HL-60/S4 treated with phorbol 12-myristate 13-acetate at 8.2 ng/mL for 4 days and 3 days (cell line): Measurements from ENCODE around the gene STK32C.

Source experiments
- in situ Hi-C: fragments of 300-500 bp; cut with MboI; formaldehyde crosslinking; loops from 2 replicates; pipeline ENCODE4 v1.15.0; 2022; ENCODE audit warnings: low sequenced_read_pairs

The STK32C gene

DNA sequence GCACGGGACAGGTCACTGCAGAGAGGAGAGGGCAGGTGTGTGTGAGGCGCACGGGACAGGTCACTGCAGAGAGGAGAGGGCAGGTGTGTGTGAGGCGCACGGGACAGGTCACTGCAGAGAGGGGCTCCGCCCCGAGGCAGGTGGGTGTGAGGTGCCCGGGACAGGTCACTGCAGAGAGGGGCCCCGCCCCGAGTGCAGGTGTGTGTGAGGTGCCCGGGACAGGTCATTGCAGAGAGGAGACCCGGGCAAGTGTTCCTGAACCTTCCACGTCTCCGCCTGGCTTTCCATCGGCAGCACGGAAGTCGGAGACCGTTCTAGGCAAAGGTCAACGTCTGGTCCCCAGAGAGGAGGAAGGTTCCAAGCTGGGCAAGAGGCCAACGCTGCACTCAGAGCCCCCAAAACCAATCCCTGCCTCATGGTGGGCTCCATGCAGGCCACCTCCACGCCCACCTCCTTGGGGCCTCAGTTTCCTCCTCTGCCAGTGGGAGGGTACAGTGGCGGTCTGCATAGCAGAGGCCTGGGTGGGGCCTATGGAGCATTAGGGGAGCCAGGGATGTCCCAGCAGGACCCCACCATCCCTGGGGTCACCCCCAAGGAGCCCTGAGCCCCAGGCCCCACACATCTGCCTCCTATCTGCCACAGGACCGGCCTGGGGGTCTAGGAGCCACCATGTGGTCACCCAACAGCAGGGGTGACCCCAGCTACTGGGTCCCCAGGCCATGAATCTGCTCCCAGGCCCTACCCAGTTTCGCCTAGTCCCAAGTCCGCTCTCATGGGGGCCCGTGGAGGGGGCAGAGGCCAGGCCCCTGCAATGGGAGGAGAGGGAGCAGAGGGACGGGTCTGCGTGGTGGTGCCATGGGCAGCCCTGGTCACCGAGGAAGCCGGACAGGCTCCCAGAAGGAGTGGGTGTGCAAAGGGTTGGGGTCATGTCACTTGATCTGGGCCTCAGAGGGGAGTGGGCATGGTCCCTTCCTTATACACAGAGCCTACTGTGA is 57.0 kb downstream of the STK32C start:
- in situ Hi-C loops, result no loop called here

DNA sequence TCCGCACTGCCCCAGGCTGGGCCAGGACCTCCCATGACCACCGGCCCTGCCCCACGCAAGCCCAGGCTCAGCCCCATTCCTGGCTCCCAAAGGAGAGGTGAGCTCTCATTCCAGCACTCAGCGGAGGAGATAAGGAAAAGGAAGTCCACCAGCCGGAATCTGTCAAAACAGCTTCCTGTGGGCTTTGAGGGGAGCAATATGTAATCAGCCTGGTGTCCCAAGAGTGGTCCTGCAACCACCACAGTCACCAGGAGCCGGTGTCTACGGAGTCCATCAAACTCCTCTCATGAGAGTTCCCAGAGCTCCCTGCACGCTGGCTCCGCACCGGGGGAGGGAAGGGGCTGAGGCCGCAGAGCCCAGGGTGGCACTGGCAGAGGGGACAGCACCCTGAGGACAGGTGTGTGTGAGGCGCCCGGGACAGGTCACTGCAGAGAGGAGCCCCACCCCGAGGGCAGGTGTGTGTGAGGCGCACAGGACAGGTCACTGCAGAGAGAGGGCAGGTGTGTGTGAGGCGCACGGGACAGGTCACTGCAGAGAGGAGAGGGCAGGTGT is 57.9 kb downstream of the STK32C start:
- in situ Hi-C loops, result no loop called here

DNA sequence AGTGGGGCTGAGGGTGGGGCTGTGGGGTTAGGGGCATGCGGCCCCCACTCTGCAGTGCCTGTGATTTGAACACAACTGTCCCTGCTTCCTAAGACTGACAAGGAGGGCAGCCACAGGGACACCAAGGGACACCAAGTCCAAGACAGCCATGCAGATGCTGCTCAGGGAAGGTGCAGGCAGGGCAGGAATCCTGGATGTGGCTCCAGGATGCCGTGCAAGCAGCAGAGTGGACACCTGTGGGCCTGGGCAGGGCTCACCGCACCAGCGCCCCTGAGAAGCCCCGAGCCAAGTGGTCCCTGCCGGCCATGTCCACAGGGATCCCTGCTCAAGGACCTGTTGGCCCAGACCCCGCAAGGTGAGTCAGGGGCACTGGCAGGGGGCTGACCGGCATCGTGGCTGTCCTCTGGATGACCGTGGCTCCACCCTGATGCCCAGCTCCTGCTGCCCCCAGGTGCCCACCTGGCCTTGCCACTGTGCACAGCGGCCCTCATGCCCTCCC is 58.5 kb downstream of the STK32C start:
- in situ Hi-C loops, result no loop called here

DNA sequence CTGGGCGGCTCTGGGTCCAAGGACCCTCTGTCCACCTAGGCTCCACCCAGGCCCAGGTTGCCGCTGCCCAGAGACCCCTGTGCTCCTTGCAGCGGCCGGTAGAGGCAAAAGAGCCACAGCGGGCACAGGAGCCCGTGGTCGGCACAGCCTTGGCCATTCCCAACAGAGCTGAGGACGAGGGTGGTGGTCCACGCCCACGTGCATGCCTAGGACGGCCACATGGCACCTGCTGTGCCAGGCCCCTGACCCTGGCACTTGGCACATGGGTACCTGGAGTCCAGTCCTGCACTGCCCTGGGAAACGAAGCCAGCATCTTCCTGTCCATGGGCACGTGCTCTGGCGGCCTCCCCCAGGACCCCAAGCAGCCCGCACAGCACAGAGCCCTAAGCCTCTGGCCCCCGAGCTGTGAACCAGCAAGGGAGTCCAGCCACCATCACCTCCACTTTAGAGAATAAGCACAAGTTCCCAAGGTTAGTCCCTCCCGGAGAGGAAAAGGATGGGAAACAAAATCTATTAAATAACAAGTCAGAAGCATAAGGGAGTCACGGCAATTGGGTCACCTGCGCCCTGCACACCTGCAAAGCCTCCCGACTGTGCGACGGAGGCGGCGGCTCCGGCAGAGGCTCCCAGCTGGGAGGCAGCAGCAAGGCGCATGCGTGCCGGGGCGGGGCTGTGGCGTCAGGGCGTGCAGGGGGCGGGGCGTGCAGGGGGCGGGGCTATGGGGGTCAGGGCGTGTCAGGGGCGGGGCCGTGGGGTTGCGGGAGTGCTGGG is 59.1 kb downstream of the STK32C start:
- in situ Hi-C loops, result no loop called here

DNA sequence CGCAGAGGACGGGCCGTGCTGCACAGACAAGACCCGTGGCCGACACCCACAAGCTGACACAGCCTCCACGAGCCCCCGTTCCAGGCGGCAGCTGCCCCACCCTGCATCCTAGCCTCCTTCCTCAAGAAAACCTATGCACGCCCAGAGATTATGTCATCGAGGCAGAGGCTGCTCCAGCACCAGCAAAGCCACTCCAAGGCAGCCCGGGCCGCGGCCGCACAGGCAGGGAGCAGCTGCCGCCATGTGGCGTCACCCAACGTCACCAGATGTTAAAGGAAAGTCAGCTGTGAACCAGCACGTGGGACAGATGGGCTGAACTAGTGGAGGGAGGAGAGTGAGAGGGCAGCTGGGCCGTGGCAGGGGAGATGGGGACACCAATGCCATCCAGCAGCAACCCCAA is 59.8 kb downstream of the STK32C start:
- in situ Hi-C loops, result no loop called here

DNA sequence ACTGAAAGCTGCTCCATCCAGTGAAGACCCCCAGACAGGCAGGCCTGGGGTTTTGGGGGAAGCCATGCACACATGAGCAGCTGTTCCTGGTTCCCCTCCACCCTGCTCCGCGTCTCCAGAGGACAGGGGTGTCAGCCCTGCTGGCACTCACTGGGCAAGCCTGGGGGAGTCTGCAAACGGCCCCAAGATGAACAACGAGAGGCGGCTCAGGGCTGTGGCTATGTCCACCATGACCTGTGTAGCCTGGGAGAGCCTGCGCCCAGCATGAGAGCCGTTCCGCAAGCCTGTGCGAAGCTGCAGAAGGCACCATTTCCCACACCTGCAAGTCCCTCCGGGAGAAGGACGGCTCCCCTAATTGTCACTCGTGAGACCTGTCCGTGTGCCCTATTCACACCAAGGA is 61.5 kb downstream of the STK32C start:
- in situ Hi-C loops, result no loop called here

DNA sequence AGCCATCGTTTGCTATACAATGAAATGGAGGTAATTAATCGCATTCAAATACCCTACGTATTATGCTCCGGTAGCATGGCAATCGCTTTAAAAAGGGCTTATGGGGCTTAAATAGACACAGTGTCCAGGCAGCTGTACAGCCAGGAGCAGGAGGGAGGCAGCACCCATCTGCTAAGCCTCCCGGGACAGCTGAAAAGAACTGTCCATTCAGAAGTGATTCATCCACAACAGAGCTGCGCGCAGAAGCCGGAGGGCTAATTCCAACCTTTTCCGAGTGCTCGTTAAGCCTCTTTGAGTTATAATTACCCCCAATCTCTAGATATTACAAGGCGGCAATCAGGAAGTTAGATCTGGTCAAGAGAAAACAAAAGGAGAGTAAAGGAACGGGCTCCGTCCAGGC is 62.7 kb downstream of the STK32C start:
- in situ Hi-C loops, result no loop called here

DNA sequence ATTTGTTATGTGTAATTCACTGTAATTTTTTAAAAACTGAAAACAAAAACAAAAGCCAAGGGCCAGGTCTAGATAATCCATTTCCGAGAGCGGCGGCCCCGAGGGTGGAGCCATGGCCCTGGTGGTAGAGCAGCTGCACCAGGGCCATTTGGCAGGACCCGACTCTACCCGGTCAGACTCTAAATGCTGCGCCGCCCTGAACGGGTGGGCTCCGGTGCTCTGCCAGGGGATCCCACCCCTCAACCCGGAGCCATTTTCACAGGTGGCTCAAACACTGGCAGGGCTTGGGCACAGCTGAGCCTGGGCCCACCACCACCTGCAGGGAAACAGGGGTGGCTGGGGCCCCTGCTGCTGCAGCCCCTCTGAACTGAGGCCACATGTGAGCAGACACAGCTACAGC is 64.1 kb downstream of the STK32C start:
- in situ Hi-C loops, result no loop called here

DNA sequence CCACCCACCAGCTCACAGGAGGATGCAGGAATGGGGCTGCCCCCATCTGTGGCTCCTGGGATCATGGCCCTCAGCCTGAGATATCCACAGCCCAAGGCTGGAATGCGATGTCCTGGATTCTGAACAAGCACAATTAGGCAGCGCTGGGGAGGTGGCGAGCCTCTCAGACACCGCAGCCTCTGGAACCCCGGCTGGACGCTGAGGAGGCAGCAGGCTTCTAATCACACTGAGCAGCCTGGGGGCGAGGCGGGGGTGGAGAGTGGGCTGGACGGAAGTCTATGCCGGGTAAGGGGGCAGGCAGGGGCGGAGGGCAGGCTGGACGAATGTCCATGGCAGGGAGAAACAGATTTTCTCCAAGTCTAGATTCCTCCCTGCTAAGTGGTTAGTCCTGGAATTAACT is 64.6 kb downstream of the STK32C start:
- in situ Hi-C loops, result no loop called here

DNA sequence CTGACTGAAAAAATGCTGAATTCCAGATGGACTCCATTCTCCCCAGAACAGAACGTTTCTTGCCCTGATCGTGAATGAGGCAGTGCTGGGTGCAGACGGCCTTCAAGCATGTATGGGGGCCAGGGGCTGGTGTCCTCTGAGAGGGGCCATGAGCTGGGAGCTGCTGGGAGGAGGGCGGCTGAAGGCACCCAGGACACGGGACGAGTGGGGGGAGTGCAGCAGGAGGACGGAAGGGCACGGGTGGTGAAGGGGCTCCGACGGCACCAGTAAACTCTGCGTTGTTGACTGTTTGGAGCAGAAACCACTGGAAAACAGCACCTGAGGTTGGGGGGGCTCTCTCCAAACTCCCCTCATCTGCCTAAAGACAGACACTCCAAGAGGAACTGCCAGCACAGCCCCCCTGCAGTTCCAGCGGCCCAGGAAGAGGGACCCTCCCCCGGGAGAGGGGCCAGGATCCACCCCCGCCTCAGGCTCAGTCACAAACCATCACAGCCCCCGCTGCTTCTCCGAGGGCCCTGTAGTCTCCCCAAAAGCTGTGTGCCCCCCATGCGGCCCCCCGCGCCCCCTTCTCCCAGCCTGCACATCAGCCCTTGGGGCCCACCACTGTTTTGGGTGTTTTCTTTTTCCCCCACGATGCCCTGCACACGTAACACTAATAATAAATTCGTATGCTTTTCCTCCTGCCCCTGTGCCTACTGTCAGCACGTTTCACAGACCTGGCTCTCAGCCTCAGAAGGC is 65.5 kb downstream of the STK32C start:
- in situ Hi-C loops, result no loop called here

DNA sequence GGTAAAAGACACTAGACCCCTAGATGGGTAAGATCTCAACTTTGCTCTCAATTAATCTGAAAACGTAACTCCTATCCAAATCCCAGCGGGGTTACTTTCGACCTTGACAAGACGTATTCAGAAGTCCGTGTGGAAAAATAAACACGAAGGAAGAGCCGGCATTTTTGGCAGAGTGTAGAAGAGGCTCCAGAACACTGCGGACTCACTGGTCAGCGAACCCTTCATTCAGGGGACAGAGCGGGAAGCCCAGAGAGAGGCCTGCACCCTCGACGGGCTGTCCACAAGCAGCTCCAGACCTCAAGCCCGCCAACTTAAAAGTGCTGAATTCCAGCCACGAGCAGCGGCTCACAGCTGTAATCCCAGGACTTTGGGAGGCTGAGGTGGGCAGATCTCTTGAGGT is 66.3 kb downstream of the STK32C start:
- in situ Hi-C loops, result no loop called here

DNA sequence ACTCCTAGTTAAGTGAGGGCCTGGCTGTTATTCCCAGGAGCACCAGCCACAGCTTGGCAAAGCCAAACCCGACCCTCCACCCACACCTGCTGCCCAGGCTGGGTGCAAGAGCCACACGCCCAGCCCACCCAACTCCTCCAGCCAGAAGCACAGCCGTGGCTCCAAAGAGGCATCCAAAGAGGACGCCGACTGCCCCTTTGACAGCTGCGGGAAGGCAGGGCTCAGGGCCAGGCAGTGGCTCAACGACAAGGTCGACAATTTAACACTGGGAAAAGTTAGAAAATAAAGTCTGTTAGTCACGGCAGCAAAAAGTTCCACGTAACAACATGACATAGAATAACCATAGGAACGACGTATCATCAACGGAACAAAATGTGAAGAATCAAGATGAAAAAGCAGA is 66.7 kb downstream of the STK32C start:
- in situ Hi-C loops, result no loop called here

DNA sequence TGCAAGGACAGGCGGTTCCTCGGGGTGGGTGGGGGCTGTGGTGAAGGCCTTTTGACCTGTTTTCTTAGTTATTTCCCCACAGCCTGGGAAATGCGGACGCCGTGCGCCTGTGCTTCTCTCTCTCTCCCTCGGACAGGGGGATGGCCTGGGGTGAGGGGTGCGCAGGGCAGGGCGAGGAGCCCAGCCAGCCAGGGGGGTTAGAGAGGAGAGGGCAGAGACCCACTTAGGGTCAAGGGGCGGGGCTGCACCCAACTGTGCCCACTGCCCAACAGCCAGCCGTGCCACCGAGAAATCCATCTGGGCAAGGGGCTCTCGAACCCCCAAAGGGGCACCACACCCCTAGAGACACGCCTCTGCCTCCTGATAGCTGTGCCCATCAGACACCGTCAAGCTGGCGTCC is 67.2 kb downstream of the STK32C start:
- in situ Hi-C loops, result no loop called here

DNA sequence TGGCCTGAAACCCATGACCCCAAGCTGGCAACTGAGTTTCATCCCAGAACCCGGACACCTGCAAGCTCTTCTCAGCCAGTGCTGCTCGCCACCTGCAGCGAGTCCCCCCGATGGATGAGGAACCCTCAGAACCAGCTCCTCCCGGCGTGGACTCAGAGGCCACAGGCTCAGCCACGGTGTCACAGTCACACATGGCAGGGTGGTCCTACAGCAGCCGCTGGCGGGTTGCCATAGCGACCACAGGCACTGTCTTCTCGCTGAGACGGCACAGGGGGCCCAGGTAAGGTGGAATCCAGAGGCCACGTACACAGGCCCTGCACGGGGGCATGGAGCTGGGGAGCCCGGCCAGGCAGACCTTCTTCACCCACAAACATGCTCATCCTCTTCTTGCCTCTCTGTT is 67.6 kb downstream of the STK32C start:
- in situ Hi-C loops, result no loop called here

DNA sequence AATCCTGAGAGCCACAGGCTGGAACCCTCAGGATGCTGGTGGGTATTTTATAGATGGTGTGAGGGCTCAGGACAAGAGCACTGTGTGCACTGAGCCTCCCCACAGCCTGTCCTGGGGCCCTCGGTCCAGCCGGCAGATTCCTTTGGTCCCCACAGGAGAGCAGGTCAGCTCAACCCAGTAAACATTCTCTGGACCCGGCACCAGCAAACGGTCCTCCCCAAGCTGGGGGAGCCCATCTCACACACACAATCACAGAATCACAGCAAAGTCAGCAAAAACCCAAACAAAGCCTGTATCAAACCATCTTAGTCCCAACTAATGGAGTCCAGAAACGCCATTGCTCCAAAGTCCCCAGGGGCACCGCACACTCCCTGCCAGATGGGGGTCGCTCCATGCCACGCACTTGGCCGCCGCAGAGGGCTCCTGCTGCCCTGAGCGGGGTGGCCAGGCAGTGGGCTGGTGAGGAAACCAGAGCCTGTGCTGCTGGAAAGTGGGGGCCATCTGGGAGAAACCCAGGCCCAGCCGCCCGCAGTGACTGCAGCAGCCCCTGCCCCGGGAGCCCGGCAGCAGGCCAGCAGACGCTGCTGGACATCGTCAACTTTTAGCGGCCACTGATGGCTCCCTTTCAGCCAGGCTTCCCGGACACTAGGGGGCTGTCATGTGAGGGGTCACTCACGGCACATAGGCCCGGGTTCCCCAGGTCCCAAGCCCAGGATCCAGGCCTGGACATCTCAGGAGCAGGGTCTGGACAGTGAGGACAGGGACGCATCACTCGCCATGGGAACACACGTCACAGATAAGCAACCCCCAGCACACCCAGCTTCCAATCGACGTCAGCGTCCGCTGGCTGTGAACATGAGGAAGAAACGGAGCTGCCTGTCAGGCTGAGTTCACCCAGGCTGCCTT is 68.4 kb downstream of the STK32C start:
- in situ Hi-C loops, result no loop called here

DNA sequence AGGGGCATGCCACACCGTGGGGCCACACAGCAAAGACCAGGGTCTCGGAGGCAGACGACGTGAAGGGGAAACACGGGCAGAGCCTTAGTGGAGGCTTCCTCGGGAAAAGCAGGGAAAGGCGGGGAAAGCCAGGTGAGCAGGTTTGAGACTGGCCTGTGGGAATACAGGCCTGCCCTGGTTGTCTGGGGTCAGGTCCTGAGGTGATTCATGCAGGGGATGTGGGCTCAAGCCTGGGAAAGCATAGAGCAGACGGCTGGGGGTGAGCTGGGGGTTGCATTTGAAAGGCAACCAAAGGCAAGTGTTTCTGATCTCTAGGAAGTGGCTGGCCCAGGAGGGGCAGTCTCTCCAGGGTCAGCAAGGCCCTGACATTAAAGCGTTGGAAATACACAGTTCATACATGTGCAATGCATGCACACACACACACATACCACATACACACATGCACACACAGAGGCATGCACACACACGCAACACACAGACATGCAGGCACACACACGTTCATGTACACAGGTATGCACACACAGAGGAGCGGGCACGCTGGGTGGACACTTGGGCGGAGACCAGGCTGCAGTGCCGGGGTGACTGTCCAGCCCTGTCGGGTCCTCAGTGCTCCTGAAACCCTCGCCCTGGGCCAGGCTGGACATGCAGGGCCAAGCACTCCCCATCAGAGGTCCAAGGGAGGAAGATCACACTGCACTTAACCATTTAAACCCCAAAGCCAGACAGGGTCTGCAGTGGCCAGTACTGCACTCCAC is 69.2 kb downstream of the STK32C start:
- in situ Hi-C loops, result no loop called here

DNA sequence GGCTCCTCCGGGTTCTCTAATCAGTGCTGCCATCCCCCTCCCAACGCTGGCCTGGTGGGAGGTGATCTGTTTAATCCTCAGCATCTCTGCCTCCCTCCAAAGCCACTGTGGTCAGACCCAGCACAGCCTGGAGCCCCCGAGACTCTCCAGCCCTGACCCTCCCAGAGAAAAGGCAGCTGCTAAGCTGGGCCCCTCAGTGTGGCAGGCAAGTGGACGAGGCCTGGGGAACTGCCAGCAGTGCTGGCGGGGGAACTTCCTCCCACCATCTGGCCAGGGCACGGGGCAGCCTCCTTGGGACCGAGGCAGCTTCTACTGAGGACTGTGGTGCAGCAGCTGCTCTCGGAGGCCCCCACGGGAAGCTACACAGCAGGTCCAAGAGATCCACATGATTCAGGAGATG is 69.9 kb downstream of the STK32C start:
- in situ Hi-C loops, result no loop called here

DNA sequence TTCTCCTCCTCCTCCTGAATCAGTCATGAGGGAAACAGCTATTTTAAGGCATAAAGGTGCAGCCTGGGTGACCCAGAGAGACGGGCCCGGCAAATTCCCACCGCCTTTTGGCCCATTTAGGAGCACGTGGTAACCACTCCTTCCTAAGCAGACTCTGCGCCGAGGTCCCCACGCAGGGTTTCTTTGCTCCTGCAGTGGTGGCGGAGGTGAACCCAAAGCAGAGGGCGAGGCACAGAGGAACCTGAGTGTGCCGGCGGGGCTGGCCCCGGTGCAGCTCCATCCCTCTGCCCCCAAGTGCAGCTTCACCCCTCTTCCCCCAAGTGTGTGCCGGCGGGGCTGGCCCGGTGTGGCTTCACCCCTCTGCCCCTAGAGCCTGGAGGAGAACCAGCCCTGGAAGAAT is 70.4 kb downstream of the STK32C start:
- in situ Hi-C loops, result no loop called here

DNA sequence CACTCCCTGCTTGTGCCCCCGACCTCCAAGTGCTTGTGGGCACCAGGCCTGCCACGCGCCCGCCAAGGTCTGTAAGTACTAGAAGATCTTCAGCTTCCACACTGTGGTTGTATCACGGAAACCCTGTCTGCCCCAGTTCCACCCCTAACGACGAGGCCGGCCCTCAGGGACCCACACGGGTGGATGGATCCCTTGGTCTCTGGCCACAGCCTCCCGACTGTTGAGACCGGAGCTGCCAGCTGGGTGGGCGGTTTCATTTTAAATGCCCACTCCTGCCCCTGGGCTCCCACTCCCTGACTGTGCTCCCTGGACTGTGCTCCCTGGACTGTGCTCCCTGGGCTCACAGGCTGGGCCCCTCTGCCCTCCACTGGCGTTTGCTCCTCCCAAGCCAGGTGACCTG is 70.9 kb downstream of the STK32C start:
- in situ Hi-C loops, result no loop called here
